Measurements from ENCODE around the gene AGAP1.

DNA sequence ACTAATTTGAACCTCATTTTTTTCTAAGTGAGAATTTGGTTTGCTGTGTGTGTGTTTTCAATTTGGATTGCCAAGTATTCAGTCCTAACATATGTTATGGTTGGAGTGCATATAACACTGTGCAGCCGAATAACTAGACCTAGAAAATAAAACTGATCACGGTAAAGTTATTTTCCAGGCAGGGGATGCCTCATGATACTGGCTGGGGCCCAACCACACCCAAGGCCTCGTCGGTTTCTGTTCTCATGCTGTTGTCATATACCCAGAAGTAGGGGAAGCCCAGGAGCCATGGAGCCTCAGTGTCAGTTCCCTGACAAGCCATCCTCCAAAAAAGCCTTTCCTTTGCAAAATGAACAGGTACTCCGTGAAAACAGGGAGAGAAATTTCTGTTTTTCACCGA lies 514.2 kb downstream of the AGAP1 start:
- TF ChIP-seq, protein P1, sequence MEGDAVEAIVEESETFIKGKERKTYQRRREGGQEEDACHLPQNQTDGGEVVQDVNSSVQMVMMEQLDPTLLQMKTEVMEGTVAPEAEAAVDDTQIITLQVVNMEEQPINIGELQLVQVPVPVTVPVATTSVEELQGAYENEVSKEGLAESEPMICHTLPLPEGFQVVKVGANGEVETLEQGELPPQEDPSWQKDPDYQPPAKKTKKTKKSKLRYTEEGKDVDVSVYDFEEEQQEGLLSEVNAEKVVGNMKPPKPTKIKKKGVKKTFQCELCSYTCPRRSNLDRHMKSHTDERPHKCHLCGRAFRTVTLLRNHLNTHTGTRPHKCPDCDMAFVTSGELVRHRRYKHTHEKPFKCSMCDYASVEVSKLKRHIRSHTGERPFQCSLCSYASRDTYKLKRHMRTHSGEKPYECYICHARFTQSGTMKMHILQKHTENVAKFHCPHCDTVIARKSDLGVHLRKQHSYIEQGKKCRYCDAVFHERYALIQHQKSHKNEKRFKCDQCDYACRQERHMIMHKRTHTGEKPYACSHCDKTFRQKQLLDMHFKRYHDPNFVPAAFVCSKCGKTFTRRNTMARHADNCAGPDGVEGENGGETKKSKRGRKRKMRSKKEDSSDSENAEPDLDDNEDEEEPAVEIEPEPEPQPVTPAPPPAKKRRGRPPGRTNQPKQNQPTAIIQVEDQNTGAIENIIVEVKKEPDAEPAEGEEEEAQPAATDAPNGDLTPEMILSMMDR (IDR thresholded peaks at IDR 0.05): no peak
- TF ChIP-seq EZH2 (IDR thresholded peaks at IDR 0.05): no peak

Data from neural progenitor cell (in vitro differentiated cells).